Measurements from ENCODE around the gene SBK1. TPM values are rescaled to one million over a fixed set of nuclear protein-coding genes. Genes with fewer than 3 reads are reported as not detected.
"Not testable (repeated sequence)": the region's sequence is repeated elsewhere in the genome, so short reads cannot be mapped to it uniquely, and the experiment has no call there.

SBK1 gene
- total RNA-seq: 10 to 100 TPM; 17.9 to 19.4 TPM

- H3K27me3 Mint-ChIP-seq: peaks cover 10% of the 10 kb centered on the region
- H3K36me3 Mint-ChIP-seq (ENCODE audit: low read depth): peaks cover 25% of the 10 kb centered on the region
- H3K27ac Mint-ChIP-seq: peak within 1 kb of the TSS; percentile 86
- POLR2A ChIA-PET: no interaction called here
- no peaks in the 10 kb centered on the region for H3K9me3 Mint-ChIP-seq
- CTCF ChIA-PET: interaction anchor here (0.7 to 3.1 kb wide), 4 partner anchors 8 to 17 kb away, joined by 3 to 9 read pairs (median 5); no protein-coding TSS in a partner anchor
- peak within 1 kb of the TSS; percentile 88 for H3K4me3 Mint-ChIP-seq
- DNase-seq: peak; percentile 80
- H3K4me1 Mint-ChIP-seq: peaks cover 66% of the 10 kb centered on the region
These were observed at the start of gene SBK1 for GRCh38 chr16:28291651-28292626. TSS of gene SBK1 (plus strand) at chr16:28292525. CDS start at chr16:28317392, 24,867 bp downstream.

DNA sequence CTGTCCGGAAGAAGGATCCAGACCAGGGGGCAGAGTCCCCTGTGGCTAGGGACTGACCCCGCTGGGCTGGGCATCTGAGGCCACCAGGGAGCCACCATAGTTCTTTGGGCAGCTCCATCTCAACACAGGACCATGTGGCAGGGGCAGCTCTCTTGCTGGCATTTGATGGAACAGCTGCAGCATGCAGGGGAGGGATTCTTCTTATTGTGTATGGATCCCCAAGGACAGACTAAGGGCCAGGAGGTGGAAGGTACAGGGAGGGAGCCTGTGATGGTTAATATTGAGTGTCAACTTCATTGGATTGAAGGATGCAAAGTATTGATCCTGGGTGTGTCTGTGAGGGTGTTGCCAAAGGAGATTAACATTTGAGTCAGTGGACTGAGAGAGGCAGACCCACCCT is 42.8 kb upstream of the SBK1 start:
- POLR2A ChIA-PET; H3K36me3 Mint-ChIP-seq (ENCODE audit: low read depth); CTCF ChIA-PET; H3K4me3 Mint-ChIP-seq; H3K27me3 Mint-ChIP-seq; DNase-seq; H3K27ac Mint-ChIP-seq; H3K9me3 Mint-ChIP-seq; H3K4me1 Mint-ChIP-seq: not testable (repeated sequence)

DNA sequence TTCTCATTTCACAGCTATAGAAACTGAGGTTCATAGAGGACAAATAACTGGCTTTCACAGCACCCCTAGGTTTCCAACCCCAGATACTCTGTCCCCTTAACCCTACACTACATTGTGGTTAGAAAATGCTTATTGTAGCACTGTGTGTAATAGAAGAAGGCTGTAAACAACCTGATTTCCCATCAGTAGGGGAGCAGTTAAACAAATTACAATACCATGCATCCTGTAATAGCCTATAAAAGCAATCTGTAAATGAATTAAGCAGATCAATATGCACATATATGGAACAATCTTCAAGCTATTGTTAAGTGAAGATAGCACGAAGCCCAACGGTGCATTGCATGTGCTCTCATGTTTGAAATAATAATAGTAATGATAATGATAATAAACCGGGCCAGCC is 41.3 kb upstream of the SBK1 start:
- Mint-ChIP-seq H3K4me1 (no peaks in the 10 kb centered on the region), H3K4me3 (no peak overlapping the region), H3K36me3 (ENCODE audit: low read depth) (no peaks in the 10 kb centered on the region), H3K27ac (no peak overlapping the region), H3K27me3 (peaks cover 3% of the 10 kb centered on the region), H3K9me3 (peaks cover 6% of the 10 kb centered on the region)
- DNase-seq: no peak
- POLR2A ChIA-PET: no interaction called here
- CTCF ChIA-PET: no interaction called here

DNA sequence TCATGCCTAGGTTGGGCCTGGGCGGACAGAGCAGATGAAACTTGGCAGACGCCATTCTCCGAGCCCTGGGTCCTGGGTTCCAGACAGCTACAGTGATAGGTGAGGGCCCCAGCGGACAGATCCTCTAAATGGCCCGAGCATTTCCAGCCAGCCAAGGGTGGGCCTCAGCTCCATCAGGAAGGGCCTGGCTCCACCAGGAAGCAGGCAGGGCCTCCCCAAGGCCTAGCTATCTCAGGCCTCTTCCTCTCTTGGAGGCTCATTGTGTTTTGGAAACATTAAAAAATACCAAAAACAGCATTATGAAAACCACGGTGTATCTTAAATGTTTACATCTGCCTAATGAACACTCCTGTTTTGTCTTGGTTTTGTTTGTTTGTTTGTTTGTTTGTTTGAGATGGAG is 38.2 kb upstream of the SBK1 start:
- no peak for DNase-seq
- Mint-ChIP-seq H3K36me3 (ENCODE audit: low read depth) (no peaks in the 10 kb centered on the region), H3K4me1 (no peaks in the 10 kb centered on the region), H3K4me3 (no peak overlapping the region), H3K27me3 (peaks cover 3% of the 10 kb centered on the region), H3K9me3 (peaks cover 6% of the 10 kb centered on the region), H3K27ac (no peak overlapping the region)
- POLR2A ChIA-PET: no interaction called here
- CTCF ChIA-PET: no interaction called here

- ChIA-PET POLR2A (no interaction called here), CTCF (interaction anchor here (1.1 kb wide), 1 partner anchor 14 kb away, joined by 3 read pairs; no protein-coding TSS in a partner anchor)
- DNase-seq: no peak
- H3K27ac Mint-ChIP-seq: no peak overlapping the region
- H3K4me1 Mint-ChIP-seq: peaks cover 8% of the 10 kb centered on the region
- peaks cover 6% of the 10 kb centered on the region for H3K9me3 Mint-ChIP-seq
- H3K4me3 Mint-ChIP-seq: no peak overlapping the region
- no peaks in the 10 kb centered on the region for H3K36me3 Mint-ChIP-seq (ENCODE audit: low read depth)
- peaks cover 6% of the 10 kb centered on the region for H3K27me3 Mint-ChIP-seq
These were observed 36.5 kb upstream of the SBK1 start for GRCh38 chr16:28255838-28256237.

DNA sequence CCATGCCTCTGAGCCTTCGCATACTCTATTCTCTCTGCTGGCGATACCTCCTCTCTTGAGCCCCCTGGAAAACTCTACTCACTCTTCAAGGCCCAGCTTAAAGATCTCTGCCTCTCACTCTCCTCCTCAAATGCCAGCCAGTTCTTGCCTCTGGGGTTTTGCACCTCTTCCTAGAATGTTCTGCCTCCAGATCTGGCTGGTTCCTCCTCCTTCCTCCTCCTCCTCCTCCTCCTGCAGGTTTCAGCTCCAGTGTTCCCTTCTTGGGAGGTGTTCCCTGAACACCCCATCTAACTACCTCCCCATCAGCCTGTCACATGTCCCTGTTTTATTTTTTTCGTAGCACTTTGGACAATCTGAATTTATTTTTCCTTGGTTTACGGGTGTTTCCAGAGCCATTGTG is 35.1 kb upstream of the SBK1 start:
- H3K27me3 Mint-ChIP-seq: peaks cover 5% of the 10 kb centered on the region
- POLR2A ChIA-PET: no interaction called here
- CTCF ChIA-PET: interaction anchor here (1.4 kb wide), 1 partner anchor 10 kb away, joined by 4 read pairs; no protein-coding TSS in a partner anchor
- H3K9me3 Mint-ChIP-seq: peaks cover 6% of the 10 kb centered on the region
- H3K4me3 Mint-ChIP-seq: no peak overlapping the region
- no peaks in the 10 kb centered on the region for H3K36me3 Mint-ChIP-seq (ENCODE audit: low read depth)
- H3K4me1 Mint-ChIP-seq: peaks cover 8% of the 10 kb centered on the region
- DNase-seq: no peak
- H3K27ac Mint-ChIP-seq: no peak overlapping the region

DNA sequence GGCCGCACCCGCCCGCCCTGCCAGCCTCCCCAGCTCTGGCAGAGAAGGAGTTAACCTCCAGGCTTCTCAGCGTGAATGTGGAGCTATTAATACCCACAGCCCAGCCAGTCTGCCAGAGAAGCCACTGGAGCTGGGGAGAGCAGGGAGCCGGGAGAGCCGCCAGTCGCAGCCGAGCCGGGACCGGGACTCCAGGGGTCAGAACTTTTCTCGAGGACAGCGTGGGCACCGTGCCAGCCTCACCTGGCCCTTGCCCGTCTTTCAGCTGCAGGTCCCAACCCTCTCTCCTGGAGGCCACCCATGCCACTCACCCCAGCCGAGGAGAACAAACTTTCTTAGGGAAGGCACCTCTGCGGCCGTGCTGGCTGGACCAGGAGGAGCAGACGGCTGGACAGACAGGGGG is 33.8 kb upstream of the SBK1 start:
- POLR2A ChIA-PET: no interaction called here
- H3K27me3 Mint-ChIP-seq: peaks cover 12% of the 10 kb centered on the region
- H3K4me3 Mint-ChIP-seq: no peak overlapping the region
- no peak overlapping the region for H3K27ac Mint-ChIP-seq
- no peaks in the 10 kb centered on the region for H3K36me3 Mint-ChIP-seq (ENCODE audit: low read depth)
- peaks cover 8% of the 10 kb centered on the region for H3K4me1 Mint-ChIP-seq
- DNase-seq: no peak
- CTCF ChIA-PET: interaction anchor here (1.4 kb wide), 1 partner anchor 8 kb away, joined by 4 read pairs; no protein-coding TSS in a partner anchor
- no peaks in the 10 kb centered on the region for H3K9me3 Mint-ChIP-seq

DNA sequence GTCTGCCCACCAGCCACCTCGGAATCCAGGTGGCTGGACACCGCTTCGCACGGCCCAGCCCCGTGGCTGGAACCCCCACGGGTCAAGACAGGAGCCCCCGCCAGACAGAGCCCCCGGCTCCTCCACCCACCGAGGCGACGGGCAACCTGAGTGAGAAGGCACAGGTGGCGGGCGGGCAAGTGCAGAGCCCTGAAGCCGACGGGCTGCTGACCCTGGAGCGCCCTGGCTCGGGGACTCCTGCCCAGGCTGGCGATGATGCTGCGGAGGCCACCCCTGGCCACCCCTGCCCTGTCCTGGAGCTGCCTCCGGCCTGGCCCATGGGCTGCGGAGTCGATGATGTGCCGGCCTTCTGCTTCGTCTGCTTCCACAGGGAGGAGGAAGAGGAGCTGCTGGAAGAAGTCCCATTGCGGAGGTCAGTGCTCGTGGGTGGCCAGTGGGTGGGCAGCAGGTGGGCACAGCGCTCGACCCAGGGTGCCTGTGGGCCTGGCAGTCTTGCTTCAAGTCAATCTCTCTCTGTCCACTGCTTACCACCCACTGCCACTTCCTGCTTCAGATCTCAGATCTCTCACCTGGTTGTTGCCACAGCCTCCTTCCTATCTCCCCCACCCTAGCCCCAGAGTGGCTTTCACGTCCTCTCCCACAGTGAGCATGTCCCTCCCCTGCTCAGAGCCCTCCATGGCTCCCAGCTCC is 33.1 kb upstream of the SBK1 start:
- Mint-ChIP-seq H3K36me3 (ENCODE audit: low read depth) (no peaks in the 10 kb centered on the region), H3K27ac (peak overlapping the region; percentile 57), H3K4me3 (no peak overlapping the region), H3K4me1 (peaks cover 8% of the 10 kb centered on the region), H3K27me3 (peaks cover 15% of the 10 kb centered on the region), H3K9me3 (no peaks in the 10 kb centered on the region)
- ChIA-PET POLR2A (no interaction called here), CTCF (no interaction called here)
- no peak for DNase-seq

DNA sequence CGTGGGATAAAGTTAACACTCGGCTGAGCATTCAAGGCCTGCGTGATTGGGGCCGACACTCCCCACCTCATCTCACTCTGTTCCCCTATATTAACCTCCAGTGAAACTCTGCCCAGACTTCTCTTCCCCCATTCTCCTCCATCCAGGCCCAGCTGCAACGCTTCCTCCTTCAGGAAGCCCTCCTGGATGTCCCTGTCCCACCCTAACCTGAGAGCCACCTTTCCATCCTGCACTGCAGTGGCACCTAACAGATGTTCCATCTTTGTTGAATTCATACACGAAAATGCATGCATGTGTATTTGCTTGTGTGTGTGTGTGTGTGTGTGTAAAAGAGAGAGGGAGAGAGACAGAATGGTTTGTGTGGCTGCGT is 32.6 kb upstream of the SBK1 start:
- peaks cover 19% of the 10 kb centered on the region for H3K27me3 Mint-ChIP-seq
- ChIA-PET CTCF (no interaction called here), POLR2A (no interaction called here)
- peaks cover 11% of the 10 kb centered on the region for H3K4me1 Mint-ChIP-seq
- H3K4me3 Mint-ChIP-seq: no peak overlapping the region
- H3K9me3 Mint-ChIP-seq: no peaks in the 10 kb centered on the region
- H3K36me3 Mint-ChIP-seq (ENCODE audit: low read depth): no peaks in the 10 kb centered on the region
- peak overlapping the region; percentile 57 for H3K27ac Mint-ChIP-seq
- no peak for DNase-seq

GRCh38 chr16:28260193-28260592 is 32.1 kb upstream of the SBK1 start:
- no peak overlapping the region for H3K27ac Mint-ChIP-seq
- no peak overlapping the region for H3K4me3 Mint-ChIP-seq

GRCh38 chr16:28261942-28262341 is 30.4 kb upstream of the SBK1 start:
- Mint-ChIP-seq H3K27ac (no peak overlapping the region), H3K36me3 (ENCODE audit: low read depth) (no peaks in the 10 kb centered on the region), H3K9me3 (no peaks in the 10 kb centered on the region), H3K4me1 (peaks cover 21% of the 10 kb centered on the region), H3K4me3 (no peak overlapping the region), H3K27me3 (peaks cover 21% of the 10 kb centered on the region)
- no peak for DNase-seq
- CTCF ChIA-PET: no interaction called here
- POLR2A ChIA-PET: no interaction called here

More at GRCh38 chr16:28260193-28260592, 32.1 kb upstream of the SBK1 start:
- Mint-ChIP-seq H3K4me1 (peaks cover 11% of the 10 kb centered on the region), H3K27me3 (peaks cover 21% of the 10 kb centered on the region), H3K9me3 (no peaks in the 10 kb centered on the region), H3K36me3 (ENCODE audit: low read depth) (no peaks in the 10 kb centered on the region)
- CTCF ChIA-PET: no interaction called here
- POLR2A ChIA-PET: no interaction called here
- DNase-seq: no peak

GRCh38 chr16:28263305-28263704 is 29.0 kb upstream of the SBK1 start:
- Mint-ChIP-seq H3K4me3 (no peak overlapping the region), H3K4me1 (peaks cover 21% of the 10 kb centered on the region), H3K27ac (no peak overlapping the region), H3K27me3 (peaks cover 24% of the 10 kb centered on the region), H3K36me3 (ENCODE audit: low read depth) (no peaks in the 10 kb centered on the region), H3K9me3 (no peaks in the 10 kb centered on the region)
- no peak for DNase-seq
- POLR2A ChIA-PET: no interaction called here
- CTCF ChIA-PET: no interaction called here

DNA sequence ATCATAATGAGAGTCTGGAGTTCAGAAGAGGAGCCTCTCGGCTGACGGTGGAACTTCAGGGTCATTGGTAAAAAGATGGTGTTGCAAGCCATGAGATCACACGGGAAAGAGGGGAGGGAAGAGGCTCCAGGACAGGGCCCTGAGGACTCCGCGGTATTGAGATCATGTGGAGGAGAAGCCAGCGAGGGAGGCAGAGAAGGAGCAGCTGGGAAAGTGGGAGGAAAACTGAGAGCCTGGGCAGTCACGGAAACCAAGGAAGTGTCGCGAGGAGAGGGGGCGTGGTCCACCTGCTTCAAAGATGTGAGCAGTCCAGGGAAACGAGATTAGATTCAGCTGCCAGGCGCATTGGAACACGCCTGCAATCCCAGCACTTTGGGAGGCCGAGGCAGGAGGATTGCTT is 27.7 kb upstream of the SBK1 start:
- POLR2A ChIA-PET: no interaction called here
- CTCF ChIA-PET: no interaction called here
- H3K27me3 Mint-ChIP-seq: peaks cover 24% of the 10 kb centered on the region
- H3K9me3 Mint-ChIP-seq: no peaks in the 10 kb centered on the region
- no peak overlapping the region for H3K4me3 Mint-ChIP-seq
- peaks cover 16% of the 10 kb centered on the region for H3K4me1 Mint-ChIP-seq
- peak overlapping the region; percentile 44 for H3K27ac Mint-ChIP-seq
- DNase-seq: no peak
- no peaks in the 10 kb centered on the region for H3K36me3 Mint-ChIP-seq (ENCODE audit: low read depth)

Data from activated CD4-positive, alpha-beta T cell treated with anti-CD3 and anti-CD28 coated beads, Interleukin-2, amount 10 ng/mL, durations not matched to agents 7 days and 5 days (primary cell).